D721Med (cell line): ENCODE measurements around the gene EEF1A2.

Experiments
- DNase-seq: peaks from one replicate; pipeline ENCODE4 v3.0.0; 2011; ENCODE audit warnings: low spot score; ENCODE audit not compliant: insufficient read length
- FAIRE-seq: peaks from 2 replicates; lab custom pipeline; 2011; peaks lifted over from hg19 to GRCh38; lab: Jason Lieb, UNC
- CTCF ChIP-seq: IDR thresholded peaks from 2 replicates; pipeline ENCODE4 v1.5.1; 2012; ENCODE audit warnings: mild to moderate bottlenecking, control low read depth; ENCODE audit not compliant: insufficient read depth; ENCODE audit errors: missing control alignments

The EEF1A2 gene

GRCh38 chr20:63544958-63545516, 46.2 kb upstream of the EEF1A2 start:
- no peak for DNase-seq

GRCh38 chr20:63544241-63544957, 45.5 kb upstream of the EEF1A2 start:
- no peak for TF ChIP-seq CTCF
- DNase-seq = no peak
- no peak for FAIRE-seq

More at GRCh38 chr20:63544958-63545516, 46.2 kb upstream of the EEF1A2 start:
- TF ChIP-seq CTCF = no peak
- no peak for FAIRE-seq

- DNase-seq (no peak), FAIRE-seq (no peak)
- no peak for TF ChIP-seq CTCF
These were observed 44.9 kb upstream of the EEF1A2 start for GRCh38 chr20:63543733-63544132.

- FAIRE-seq = no peak
- no peak for DNase-seq
- TF ChIP-seq CTCF = no peak
These were observed 44.2 kb upstream of the EEF1A2 start for GRCh38 chr20:63543131-63543530.

GRCh38 chr20:63542696-63543095, 43.8 kb upstream of the EEF1A2 start:
- no peak for TF ChIP-seq CTCF
- no peak for DNase-seq
- no peak for FAIRE-seq

- no peak for TF ChIP-seq CTCF
- no peak for FAIRE-seq
- DNase-seq = no peak
These were observed 43.2 kb upstream of the EEF1A2 start for GRCh38 chr20:63542031-63542559.

- FAIRE-seq = no peak
- no peak for TF ChIP-seq CTCF
These were observed 42.5 kb upstream of the EEF1A2 start for GRCh38 chr20:63541371-63541770.

More at GRCh38 chr20:63541371-63541770, 42.5 kb upstream of the EEF1A2 start:
- no peak for DNase-seq
